ENCODE measurements around the gene KY. TPM values are rescaled to one million over a fixed set of nuclear protein-coding genes. Genes with fewer than 3 reads are reported as not detected.

KY gene
- total RNA-seq, 1 donor from 2014 or later, result not detected

DNA sequence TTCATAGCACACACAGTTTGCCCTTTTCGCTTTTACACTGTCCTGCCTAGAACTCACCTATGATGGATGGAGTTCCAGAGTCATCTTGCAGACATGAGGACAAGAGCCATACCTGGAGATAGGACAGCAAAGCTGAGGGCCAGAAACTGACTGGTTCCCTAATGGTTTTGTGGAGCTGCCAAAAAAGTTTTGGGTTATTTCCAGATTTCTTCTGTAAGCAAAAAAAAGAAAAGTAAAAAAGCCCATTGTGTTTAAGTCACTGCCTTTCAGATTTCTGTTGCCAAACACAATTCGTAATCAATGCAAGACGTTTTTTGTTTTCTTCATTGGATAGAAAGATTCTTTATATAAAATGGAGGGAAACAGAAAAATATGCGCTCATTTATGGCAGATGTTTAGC is 42.4 kb upstream of the KY start:
- no peak overlapping the region for H3K27ac Mint-ChIP-seq (ENCODE audit: unreplicated experiment)

DNA sequence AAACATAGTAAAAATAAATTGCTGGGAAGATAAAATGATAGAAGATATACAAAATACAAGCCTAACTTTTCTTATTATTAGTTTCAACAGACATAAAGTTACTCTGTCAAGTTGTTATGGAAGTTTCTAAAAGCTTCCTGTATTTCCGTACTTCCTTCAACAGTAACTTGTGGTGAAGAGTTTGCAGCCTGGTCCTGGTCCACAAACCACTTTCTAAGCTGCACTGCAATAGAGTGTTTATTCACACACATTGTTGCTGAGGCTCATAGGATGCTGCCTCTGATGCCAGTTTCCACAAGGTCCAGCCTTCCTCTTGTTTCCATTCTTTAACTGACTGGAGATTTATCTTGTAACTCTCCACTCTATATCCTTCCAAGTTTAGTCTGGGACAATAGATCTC is 39.4 kb upstream of the KY start:
- Mint-ChIP-seq H3K27ac (ENCODE audit: unreplicated experiment) (no peak overlapping the region), H3K9me3 (ENCODE audit: unreplicated experiment) (peaks cover 3% of the 10 kb centered on the region), H3K36me3 (ENCODE audit: unreplicated experiment) (no peaks in the 10 kb centered on the region), H3K4me3 (ENCODE audit: unreplicated experiment) (no peak overlapping the region), H3K4me1 (ENCODE audit: low read depth, unreplicated experiment) (peaks cover 3% of the 10 kb centered on the region), H3K27me3 (ENCODE audit: unreplicated experiment) (peaks cover 2% of the 10 kb centered on the region)
- DNase-seq, result no peak
- TF ChIP-seq, protein P1, sequence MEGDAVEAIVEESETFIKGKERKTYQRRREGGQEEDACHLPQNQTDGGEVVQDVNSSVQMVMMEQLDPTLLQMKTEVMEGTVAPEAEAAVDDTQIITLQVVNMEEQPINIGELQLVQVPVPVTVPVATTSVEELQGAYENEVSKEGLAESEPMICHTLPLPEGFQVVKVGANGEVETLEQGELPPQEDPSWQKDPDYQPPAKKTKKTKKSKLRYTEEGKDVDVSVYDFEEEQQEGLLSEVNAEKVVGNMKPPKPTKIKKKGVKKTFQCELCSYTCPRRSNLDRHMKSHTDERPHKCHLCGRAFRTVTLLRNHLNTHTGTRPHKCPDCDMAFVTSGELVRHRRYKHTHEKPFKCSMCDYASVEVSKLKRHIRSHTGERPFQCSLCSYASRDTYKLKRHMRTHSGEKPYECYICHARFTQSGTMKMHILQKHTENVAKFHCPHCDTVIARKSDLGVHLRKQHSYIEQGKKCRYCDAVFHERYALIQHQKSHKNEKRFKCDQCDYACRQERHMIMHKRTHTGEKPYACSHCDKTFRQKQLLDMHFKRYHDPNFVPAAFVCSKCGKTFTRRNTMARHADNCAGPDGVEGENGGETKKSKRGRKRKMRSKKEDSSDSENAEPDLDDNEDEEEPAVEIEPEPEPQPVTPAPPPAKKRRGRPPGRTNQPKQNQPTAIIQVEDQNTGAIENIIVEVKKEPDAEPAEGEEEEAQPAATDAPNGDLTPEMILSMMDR (IDR thresholded peaks at IDR 0.05; ENCODE audit: partially characterized antibody, unreplicated experiment), result no peak

More for the DNA sequence above, 42.4 kb upstream of the KY start:
- Mint-ChIP-seq H3K27me3 (ENCODE audit: unreplicated experiment) (peaks cover 4% of the 10 kb centered on the region), H3K4me3 (ENCODE audit: unreplicated experiment) (no peak overlapping the region), H3K4me1 (ENCODE audit: low read depth, unreplicated experiment) (peaks cover 3% of the 10 kb centered on the region), H3K36me3 (ENCODE audit: unreplicated experiment) (no peaks in the 10 kb centered on the region), H3K9me3 (ENCODE audit: unreplicated experiment) (peaks cover 6% of the 10 kb centered on the region)
- DNase-seq, result no peak
- TF ChIP-seq, protein P1 (IDR thresholded peaks at IDR 0.05; ENCODE audit: partially characterized antibody, unreplicated experiment), result no peak

DNA sequence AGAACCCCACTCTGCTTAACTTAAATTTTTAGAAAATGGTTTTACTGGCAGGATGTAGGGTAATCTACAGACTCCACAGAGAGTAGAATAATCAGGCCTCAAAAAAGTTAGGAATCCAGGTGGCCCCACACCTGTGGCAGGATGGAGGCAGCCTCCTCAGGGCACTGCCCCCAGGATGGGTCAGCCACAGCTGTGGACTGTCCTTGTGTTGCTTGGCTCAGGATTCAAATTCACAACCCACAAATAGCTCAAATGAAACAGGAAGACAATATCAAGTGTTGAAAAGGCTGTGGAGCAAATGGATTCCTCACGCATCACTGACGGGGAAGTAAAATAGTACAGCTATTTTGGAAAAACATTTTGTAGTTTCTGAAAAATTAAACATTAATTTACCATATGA is 36.8 kb upstream of the KY start:
- Mint-ChIP-seq H3K27me3 (ENCODE audit: unreplicated experiment) (no peaks in the 10 kb centered on the region), H3K4me3 (ENCODE audit: unreplicated experiment) (no peak overlapping the region), H3K9me3 (ENCODE audit: unreplicated experiment) (no peaks in the 10 kb centered on the region), H3K36me3 (ENCODE audit: unreplicated experiment) (no peaks in the 10 kb centered on the region), H3K4me1 (ENCODE audit: low read depth, unreplicated experiment) (no peaks in the 10 kb centered on the region), H3K27ac (ENCODE audit: unreplicated experiment) (no peak overlapping the region)
- no peak for DNase-seq
- TF ChIP-seq, protein P1 (IDR thresholded peaks at IDR 0.05; ENCODE audit: partially characterized antibody, unreplicated experiment), result no peak

DNA sequence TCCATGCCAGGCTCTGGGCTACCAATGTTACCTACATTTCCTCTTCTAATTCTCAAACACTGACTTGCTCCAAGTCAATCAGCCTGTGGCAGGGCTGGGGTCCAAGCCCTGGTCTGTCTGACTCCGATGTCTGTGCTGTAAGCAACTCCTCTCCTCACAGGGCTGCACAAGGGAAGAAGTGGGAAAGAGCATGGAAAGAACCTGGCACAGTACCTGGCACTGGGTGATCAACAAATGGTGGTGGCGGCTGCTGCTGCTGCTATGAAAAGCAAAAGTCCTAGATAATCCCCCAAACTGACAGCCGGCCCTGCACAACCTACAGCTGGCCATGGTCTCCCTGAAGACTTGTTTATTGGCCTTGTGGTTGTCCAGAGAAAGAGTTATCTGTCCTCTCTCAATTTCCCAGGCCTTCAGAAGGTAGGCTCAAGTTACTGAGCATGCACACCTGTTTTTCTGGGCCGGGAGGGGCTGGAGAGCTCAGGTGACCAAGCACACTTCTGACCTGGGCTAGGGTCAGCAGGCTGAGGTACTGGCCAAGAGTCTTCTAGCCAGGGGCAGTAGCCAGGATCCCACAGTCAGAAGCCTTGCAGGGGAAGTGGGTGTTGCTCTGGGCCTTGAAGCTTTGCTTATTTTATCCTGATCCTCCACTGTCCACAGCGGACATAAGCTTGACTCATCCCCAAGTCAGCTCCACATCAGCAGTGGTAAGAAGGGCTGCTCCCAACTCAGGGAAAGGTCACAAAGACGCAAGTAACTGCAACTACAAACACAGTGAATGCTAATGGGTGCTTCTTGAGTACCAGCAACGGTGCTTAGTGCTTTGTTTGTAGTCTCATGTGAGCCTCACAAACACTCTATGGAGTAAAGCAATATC is 35.3 kb upstream of the KY start:
- Mint-ChIP-seq H3K27ac (ENCODE audit: unreplicated experiment) (no peak overlapping the region), H3K9me3 (ENCODE audit: unreplicated experiment) (no peaks in the 10 kb centered on the region), H3K4me3 (ENCODE audit: unreplicated experiment) (no peak overlapping the region), H3K36me3 (ENCODE audit: unreplicated experiment) (no peaks in the 10 kb centered on the region), H3K27me3 (ENCODE audit: unreplicated experiment) (peaks cover 3% of the 10 kb centered on the region), H3K4me1 (ENCODE audit: low read depth, unreplicated experiment) (no peaks in the 10 kb centered on the region)
- DNase-seq, result no peak
- TF ChIP-seq, protein P1 (IDR thresholded peaks at IDR 0.05; ENCODE audit: partially characterized antibody, unreplicated experiment), result no peak

DNA sequence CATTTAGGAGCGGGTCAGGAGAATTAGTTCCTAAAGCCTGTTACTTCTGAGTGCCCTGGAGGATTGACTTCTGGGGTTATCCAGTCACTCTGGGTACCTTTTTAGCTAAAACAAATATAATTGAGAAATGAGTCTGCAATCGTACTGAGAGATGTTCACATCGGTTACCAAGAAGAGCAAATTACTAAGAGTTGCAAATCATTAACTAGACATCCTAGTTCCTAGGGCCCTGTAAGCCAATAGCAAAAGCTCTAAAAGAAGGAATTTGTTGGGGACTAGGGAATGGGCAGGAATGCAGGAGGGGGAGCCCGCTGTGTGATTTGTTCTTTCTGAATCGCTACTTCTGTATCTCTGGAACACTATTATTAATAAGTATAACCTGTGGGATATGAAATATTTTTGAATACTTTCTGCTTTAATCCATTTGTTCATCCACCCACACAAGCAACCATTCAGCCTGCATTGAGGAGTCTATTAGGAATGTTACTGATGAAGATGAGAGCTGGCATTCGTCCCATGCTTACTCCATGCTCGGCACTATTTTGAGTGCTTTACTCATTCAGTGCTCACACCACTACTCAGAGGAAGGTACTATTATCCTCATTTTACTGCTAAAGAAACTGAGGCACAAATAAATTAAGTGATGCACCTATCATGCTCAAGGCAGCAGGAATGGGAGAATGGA is 31.5 kb upstream of the KY start:
- Mint-ChIP-seq H3K27ac (ENCODE audit: unreplicated experiment) (no peak overlapping the region), H3K27me3 (ENCODE audit: unreplicated experiment) (peaks cover 13% of the 10 kb centered on the region), H3K4me3 (ENCODE audit: unreplicated experiment) (no peak overlapping the region), H3K36me3 (ENCODE audit: unreplicated experiment) (no peaks in the 10 kb centered on the region), H3K4me1 (ENCODE audit: low read depth, unreplicated experiment) (no peaks in the 10 kb centered on the region), H3K9me3 (ENCODE audit: unreplicated experiment) (peaks cover 3% of the 10 kb centered on the region)
- TF ChIP-seq, protein P1 (IDR thresholded peaks at IDR 0.05; ENCODE audit: partially characterized antibody, unreplicated experiment), result no peak
- DNase-seq, result no peak
